SK-N-SH (cell line): ENCODE measurements around the gene LCN15. TPM values are rescaled to one million over a fixed set of nuclear protein-coding genes. Genes with fewer than 3 reads are reported as not detected.
A peak's percentile ranks its signal among the peaks of the same experiment; 100 is the strongest.
"Not testable (repeated sequence)": the region's sequence is repeated elsewhere in the genome, so short reads cannot be mapped to it uniquely, and the experiment has no call there.

Source experiments
- CTCF ChIA-PET: fragments of 300-600, 350-600 bp; formaldehyde crosslinking; extraction: SDS; loops from one replicate; lab custom pipeline; 2021; lab: Yijun Ruan, JAX
- POLR2A ChIA-PET: fragments of 350-600 bp; sonication (Branson Sonifier 250); formaldehyde crosslinking; extraction: SDS; loops from one replicate; lab custom pipeline; 2020; ENCODE audit warnings: antibody characterized with exemption, inconsistent platforms; lab: Yijun Ruan, JAX
- DNase-seq: peaks from one replicate; pipeline ENCODE4 v3.0.0; 2012
- H2AFZ ChIP-seq: fragments of 200-600 bp; sonication (generic); 2 replicates; pipeline ENCODE4 v1.8.1; 2016; ENCODE audit warnings: antibody characterized with exemption, mild to moderate bottlenecking, low read depth
- H3F3A ChIP-seq: fragments of 200-600 bp; sonication (generic); replicated peaks from 2 replicates; pipeline ENCODE3; 2016; ENCODE audit warnings: antibody characterized with exemption, mild to moderate bottlenecking; ENCODE audit not compliant: insufficient read depth
- H3K27ac ChIP-seq, 2 experiments: fragments of 200-500 bp in 1 of 2; fragments of 200-600 bp in 1 of 2; sonication (Bioruptor generic) in 1 of 2; sonication (generic), shearing (Covaris generic) in 1 of 2; 2 replicates each; pipeline versions ENCODE4 v1.5.1 to v1.6.1; 2014 to 2016; ENCODE audit warnings: low read depth in 2 of 2, inconsistent platforms in 1 of 2, low read length in 1 of 2, mild to moderate bottlenecking in 1 of 2, mixed read lengths in 1 of 2
- H3K27me3 ChIP-seq: fragments of 200-600 bp; sonication (generic), shearing (Covaris generic); 2 replicates; pipeline ENCODE4 v1.6.1; 2016; ENCODE audit warnings: mixed run types; ENCODE audit not compliant: insufficient read depth
- H3K36me3 ChIP-seq, 2 experiments: fragments of 200-500 bp in 1 of 2; fragments of 200-600 bp in 1 of 2; sonication (Bioruptor generic) in 1 of 2; sonication (generic) in 1 of 2; replicated peaks in 1 of 2; 2 replicates each; pipeline versions ENCODE3 to v1.5.1; 2014 to 2016; ENCODE audit warnings: low read length in 1 of 2, mild to moderate bottlenecking in 1 of 2; ENCODE audit not compliant: insufficient read depth in 2 of 2, control insufficient read depth in 1 of 2
- H3K4me1 ChIP-seq, 2 experiments: fragments of 200-500 bp in 1 of 2; fragments of 200-600 bp in 1 of 2; sonication (Bioruptor generic) in 1 of 2; sonication (generic), shearing (Covaris generic) in 1 of 2; 2 replicates each; pipeline versions ENCODE4 v1.5.1 to v1.6.1; 2014 to 2016; ENCODE audit warnings: low read depth in 1 of 2, low read length in 1 of 2, mixed run types in 1 of 2; ENCODE audit not compliant: insufficient read depth in 2 of 2, control insufficient read depth in 1 of 2
- H3K4me2 ChIP-seq: fragments of 200-600 bp; sonication (generic), shearing (Covaris generic); 2 replicates; pipeline ENCODE4 v1.6.1; 2017; ENCODE audit warnings: mixed run types
- H3K4me3 ChIP-seq, 2 experiments: fragments of 200-500 bp in 1 of 2; fragments of 200-600 bp in 1 of 2; sonication (Bioruptor generic) in 1 of 2; sonication (generic), shearing (Covaris generic) in 1 of 2; 2 replicates each; pipeline versions ENCODE4 v1.5.1 to v1.8.1; 2014 to 2016; ENCODE audit warnings: low read depth in 2 of 2, inconsistent platforms in 1 of 2, low read length in 1 of 2, mild to moderate bottlenecking in 1 of 2, mixed read lengths in 1 of 2, moderate library complexity in 1 of 2
- H3K79me2 ChIP-seq: fragments of 200-600 bp; sonication (generic); 2 replicates; pipeline ENCODE4 v1.8.1; 2017; ENCODE audit warnings: mild to moderate bottlenecking; ENCODE audit not compliant: insufficient read depth
- H3K9ac ChIP-seq: fragments of 200-600 bp; sonication (generic); 2 replicates; pipeline ENCODE4 v1.6.1; 2017; ENCODE audit warnings: mixed run types
- H3K9me2 ChIP-seq: fragments of 200-600 bp; sonication (generic); 2 replicates; pipeline ENCODE4 v1.6.1; 2017; ENCODE audit warnings: mixed run types
- H3K9me3 ChIP-seq: fragments of 200-600 bp; sonication (generic); 2 replicates; pipeline ENCODE4 v1.6.1; 2017; ENCODE audit warnings: mixed run types, mild to moderate bottlenecking, moderate library complexity
- H4K20me1 ChIP-seq: fragments of 200-600 bp; sonication (generic); 2 replicates; pipeline ENCODE4 v1.6.1; 2017; ENCODE audit warnings: mild to moderate bottlenecking, mixed run types; ENCODE audit not compliant: insufficient read depth
- CHD2 ChIP-seq: fragments of 150-350 bp; IDR thresholded peaks from 2 replicates; pipeline ENCODE4 v1.6.1; 2018; ENCODE audit warnings: low read length; ENCODE audit not compliant: partially characterized antibody
- EP300 ChIP-seq, 2 experiments: IDR thresholded peaks; 2 replicates each; pipeline versions ENCODE4 v1.4.0 to v1.6.1; 2012; ENCODE audit warnings: borderline replicate concordance in 1 of 2, low read depth in 1 of 2, low read length in 1 of 2
- EZH2phosphoT487 ChIP-seq: fragments of 200-600 bp; sonication (generic); IDR thresholded peaks from 2 replicates; pipeline ENCODE4 v1.6.1; 2017; ENCODE audit warnings: low read depth, mixed run types, mild to moderate bottlenecking, antibody characterized with exemption, moderate library complexity, borderline replicate concordance
- FOXJ3 ChIP-seq: sonication (generic); formaldehyde crosslinking; IDR thresholded peaks from 2 replicates; pipeline ENCODE4 v1.5.1; 2020; ENCODE audit warnings: mild to moderate bottlenecking, missing genetic modification reagents
- FOXM1 ChIP-seq: IDR thresholded peaks from 2 replicates; pipeline ENCODE4 v1.4.0; 2012; ENCODE audit warnings: low read depth, mild to moderate bottlenecking
- GATA2 ChIP-seq: sonication (generic); formaldehyde crosslinking; IDR thresholded peaks from 2 replicates; pipeline ENCODE4 v1.5.0; 2020; ENCODE audit warnings: mild to moderate bottlenecking, missing genetic modification reagents
- JUND ChIP-seq: IDR thresholded peaks from 2 replicates; pipeline ENCODE4 v1.4.0; 2012
- MEF2A ChIP-seq: IDR thresholded peaks from 2 replicates; pipeline ENCODE4 v1.4.0; 2012; ENCODE audit warnings: low read depth, borderline replicate concordance
- MXI1 ChIP-seq: IDR thresholded peaks from 2 replicates; pipeline ENCODE4 v1.6.1; 2012; ENCODE audit warnings: mild to moderate bottlenecking, low read depth, low read length, improper control_type of control experiment
- NRF1 ChIP-seq: IDR thresholded peaks from 2 replicates; pipeline ENCODE4 v1.6.1; 2012; ENCODE audit warnings: low read depth, mild to moderate bottlenecking, low read length
- POLR2AphosphoS5 ChIP-seq: IDR thresholded peaks from 2 replicates; pipeline ENCODE4 v1.6.1; 2012; ENCODE audit warnings: low read depth, low read length
- RAD21 ChIP-seq: IDR thresholded peaks from 2 replicates; pipeline ENCODE4 v1.6.1; 2012; ENCODE audit warnings: mild to moderate bottlenecking, low read length
- RFX5 ChIP-seq: IDR thresholded peaks from 2 replicates; pipeline ENCODE4 v1.6.1; 2012; ENCODE audit warnings: mild to moderate bottlenecking, improper control_type of control experiment, low read length
- SIN3A ChIP-seq: IDR thresholded peaks from 2 replicates; pipeline ENCODE4 v1.6.1; 2012; ENCODE audit warnings: low read depth, mild to moderate bottlenecking, low read length, moderate library complexity, borderline replicate concordance
- SMC3 ChIP-seq: IDR thresholded peaks from 2 replicates; pipeline ENCODE4 v1.6.1; 2012; ENCODE audit warnings: low read depth, low read length, improper control_type of control experiment
- YY1 ChIP-seq: IDR thresholded peaks from 2 replicates; pipeline ENCODE4 v1.4.0; 2012; ENCODE audit warnings: low read depth, mild to moderate bottlenecking
- WGBS: methylation state at CpG from one replicate; pipeline ENCODE4 v1.1.6; 2017; ENCODE audit warnings: low lambda C conversion rate; 5-methylcytosine and 5-hydroxymethylcytosine counted together
- polyA plus RNA-seq, 3 experiments: library from polyadenylated mRNA; depleted of rRNA; stranded (reverse); fragments of >200 nt; gene quantifications; 2 replicates each; pipeline ENCODE4 v1.2.3, GENCODE V29; 2012
- TF ChIP-seq, protein P1 (sequence below): IDR thresholded peaks from 2 replicates; pipeline ENCODE4; 2012
- TF ChIP-seq, protein P2 (sequence below): IDR thresholded peaks from 2 replicates; pipeline ENCODE4 v1.4.0; 2012; ENCODE audit warnings: low read depth
- TF ChIP-seq, protein P3 (sequence below): fragments of 150-350 bp; IDR thresholded peaks from 2 replicates; pipeline ENCODE4 v1.6.1; 2017; ENCODE audit warnings: antibody characterized with exemption, low read length, low read depth, borderline replicate concordance
- TF ChIP-seq, protein P4 (sequence below): IDR thresholded peaks from 2 replicates; pipeline ENCODE4 v1.4.0; 2012; ENCODE audit warnings: low read depth, borderline replicate concordance
- TF ChIP-seq, protein P5 (sequence below): fragments of 150-350 bp; IDR thresholded peaks from 2 replicates; pipeline ENCODE4 v1.6.1; 2016; ENCODE audit warnings: mild to moderate bottlenecking, low read depth, low read length

Gene LCN15
- polyA plus RNA-seq, 1 of the 3 experiments (the other 2 are of a cell fraction): 0.08 TPM

DNA sequence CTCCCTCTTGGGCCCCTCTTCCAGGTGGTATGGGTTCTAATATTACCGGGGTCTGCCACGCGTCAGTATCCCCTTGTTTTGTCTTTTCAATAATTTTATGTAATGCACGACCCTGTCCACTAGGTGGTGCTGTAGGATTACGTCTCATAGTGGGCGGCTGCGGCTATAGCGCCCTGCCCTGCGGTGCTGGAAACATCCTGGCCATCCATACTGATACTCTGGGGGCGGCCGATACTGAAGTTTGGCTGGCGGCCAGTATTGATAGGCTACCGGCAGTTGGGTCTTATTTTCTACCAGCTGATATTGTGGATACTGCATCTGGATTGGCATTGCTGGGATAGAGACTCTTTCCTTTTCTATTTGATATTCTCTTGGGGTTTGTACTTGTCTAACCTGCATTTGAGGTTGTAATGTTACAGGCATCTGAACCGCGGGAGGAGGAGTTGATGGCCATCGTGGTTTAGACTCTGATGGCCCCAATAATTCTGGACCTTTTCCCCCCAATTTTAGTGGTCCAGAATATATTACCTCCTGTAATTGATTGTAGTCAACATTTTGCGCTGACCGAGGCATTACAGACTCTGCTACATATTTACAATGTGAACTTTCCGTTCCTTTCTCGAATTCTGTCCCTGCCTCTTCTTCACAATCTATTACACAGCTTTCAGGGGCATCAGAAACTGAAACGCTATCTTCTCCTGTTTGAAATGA lies 23.5 kb upstream of the LCN15 start (continued):
- TF ChIP-seq FOXM1 (no peak), EZH2phosphoT487 (no peak), GATA2 (CRISPR knock-in tag) (no peak), SIN3A (no peak), FOXJ3 (CRISPR knock-in tag) (no peak), MXI1 (peak; percentile 59), CHD2 (no peak), RFX5 (no peak)
- TF ChIP-seq, protein P1, sequence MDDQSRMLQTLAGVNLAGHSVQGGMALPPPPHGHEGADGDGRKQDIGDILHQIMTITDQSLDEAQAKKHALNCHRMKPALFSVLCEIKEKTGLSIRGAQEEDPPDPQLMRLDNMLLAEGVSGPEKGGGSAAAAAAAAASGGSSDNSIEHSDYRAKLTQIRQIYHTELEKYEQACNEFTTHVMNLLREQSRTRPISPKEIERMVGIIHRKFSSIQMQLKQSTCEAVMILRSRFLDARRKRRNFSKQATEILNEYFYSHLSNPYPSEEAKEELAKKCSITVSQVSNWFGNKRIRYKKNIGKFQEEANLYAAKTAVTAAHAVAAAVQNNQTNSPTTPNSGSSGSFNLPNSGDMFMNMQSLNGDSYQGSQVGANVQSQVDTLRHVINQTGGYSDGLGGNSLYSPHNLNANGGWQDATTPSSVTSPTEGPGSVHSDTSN: no peak
- TF ChIP-seq, protein P2, sequence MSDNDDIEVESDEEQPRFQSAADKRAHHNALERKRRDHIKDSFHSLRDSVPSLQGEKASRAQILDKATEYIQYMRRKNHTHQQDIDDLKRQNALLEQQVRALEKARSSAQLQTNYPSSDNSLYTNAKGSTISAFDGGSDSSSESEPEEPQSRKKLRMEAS: no peak

DNA sequence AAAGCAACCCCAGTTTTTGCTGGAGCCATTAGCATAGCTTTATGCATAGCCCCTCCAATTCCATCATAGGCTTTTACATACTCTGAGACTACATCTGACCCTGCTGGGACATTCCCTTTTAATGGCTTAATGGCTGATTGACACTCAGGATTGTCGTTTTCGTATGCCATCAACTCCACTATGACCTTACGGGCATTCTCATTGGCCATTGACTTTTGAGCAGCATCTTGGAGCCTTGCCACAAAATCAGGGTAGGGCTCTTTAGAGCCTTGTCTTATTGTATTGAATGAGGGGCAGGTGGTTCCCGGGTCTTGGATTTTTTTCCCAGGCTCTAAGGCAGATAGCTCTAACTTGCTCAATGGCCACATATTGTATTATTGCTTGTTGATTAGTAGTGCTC lies 22.7 kb upstream of the LCN15 start:
- CTCF ChIA-PET: interaction anchor here (0.6 to 3.9 kb wide), 25 partner anchors 12 to 280 kb away, joined by 3 to 57 read pairs (median 6); partner anchors contain the start of genes AJM1, C8G, CLIC3 and FBXW5
- H3K4me2 ChIP-seq, H4K20me1 ChIP-seq, DNase-seq, H3K9me3 ChIP-seq, H3K27me3 ChIP-seq, H3K9ac ChIP-seq, H3K9me2 ChIP-seq, H3K4me3 ChIP-seq, H2AFZ ChIP-seq, H3K79me2 ChIP-seq, POLR2A ChIA-PET, H3K27ac ChIP-seq, H3K36me3 ChIP-seq: not testable (repeated sequence)
- 16% methylated on average over 4 of the region's 4 CpGs for WGBS
- Histone ChIP-seq H3K4me1 (peaks cover 7 to 14% of the 10 kb centered on the region in 2 experiments), H3F3A (peaks cover 16% of the 10 kb centered on the region)

DNA sequence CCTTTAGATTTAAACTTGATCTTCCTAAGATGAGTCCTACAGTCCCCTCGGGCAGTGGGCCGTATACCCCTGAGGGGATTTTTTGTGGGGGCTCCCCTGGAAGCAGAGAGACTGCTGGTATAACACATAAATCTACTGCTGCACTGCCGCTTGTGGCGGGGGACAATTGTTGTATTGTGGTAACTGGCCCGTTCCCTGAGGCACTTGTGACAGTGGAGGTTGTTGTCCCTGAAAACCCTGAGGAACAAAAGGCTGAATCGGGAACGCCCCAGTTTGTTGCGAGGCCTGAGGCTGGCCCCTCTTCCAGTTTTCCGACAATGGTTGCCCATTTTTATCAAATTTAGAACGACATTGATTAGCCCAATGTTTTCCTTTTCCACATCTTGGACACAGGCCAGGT lies 22.1 kb upstream of the LCN15 start:
- H4K20me1 ChIP-seq: no peaks in the 10 kb centered on the region
- CTCF ChIA-PET: interaction anchor here (0.6 to 3.9 kb wide), 22 partner anchors 11 to 263 kb away, joined by 3 to 57 read pairs (median 6); partner anchors contain the start of genes AJM1, C8G, CLIC3 and FBXW5
- no peak overlapping the region for H3K27ac ChIP-seq
- peaks cover 7 to 8% of the 10 kb centered on the region in 2 experiments for H3K4me1 ChIP-seq
- H3K9ac ChIP-seq: no peak overlapping the region
- H3K79me2 ChIP-seq: peaks cover 1% of the 10 kb centered on the region; the same call in 1 of the 2 replicates
- H3K9me2 ChIP-seq: no peaks in the 10 kb centered on the region
- POLR2A ChIA-PET: no interaction called here
- no peak for DNase-seq
- WGBS: 66% methylated on average over 9 of the region's 10 CpGs
- H2AFZ ChIP-seq: no peak overlapping the region
- no peak overlapping the region for H3K4me2 ChIP-seq
- H3K36me3 ChIP-seq: no peaks in the 10 kb centered on the region
- no peaks in the 10 kb centered on the region for H3K9me3 ChIP-seq
- no peak overlapping the region for H3K4me3 ChIP-seq
- H3F3A ChIP-seq: peaks cover 16% of the 10 kb centered on the region
- peaks cover 2% of the 10 kb centered on the region; the same call in 1 of the 2 replicates for H3K27me3 ChIP-seq
- TF ChIP-seq, protein P3, sequence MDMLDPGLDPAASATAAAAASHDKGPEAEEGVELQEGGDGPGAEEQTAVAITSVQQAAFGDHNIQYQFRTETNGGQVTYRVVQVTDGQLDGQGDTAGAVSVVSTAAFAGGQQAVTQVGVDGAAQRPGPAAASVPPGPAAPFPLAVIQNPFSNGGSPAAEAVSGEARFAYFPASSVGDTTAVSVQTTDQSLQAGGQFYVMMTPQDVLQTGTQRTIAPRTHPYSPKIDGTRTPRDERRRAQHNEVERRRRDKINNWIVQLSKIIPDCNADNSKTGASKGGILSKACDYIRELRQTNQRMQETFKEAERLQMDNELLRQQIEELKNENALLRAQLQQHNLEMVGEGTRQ: no peak
- TF ChIP-seq MEF2A (no peak), SMC3 (no peak), RAD21 (no peak), EP300 (IDR thresholded peaks at IDR 0.05; ENCODE audit: borderline replicate concordance in 1 of 2, low read depth in 1 of 2, low read length in 1 of 2) (no peak), GATA2 (CRISPR knock-in tag) (no peak), JUND (no peak), POLR2AphosphoS5 (no peak), NRF1 (no peak), YY1 (no peak), SIN3A (no peak)
- TF ChIP-seq, protein P4, sequence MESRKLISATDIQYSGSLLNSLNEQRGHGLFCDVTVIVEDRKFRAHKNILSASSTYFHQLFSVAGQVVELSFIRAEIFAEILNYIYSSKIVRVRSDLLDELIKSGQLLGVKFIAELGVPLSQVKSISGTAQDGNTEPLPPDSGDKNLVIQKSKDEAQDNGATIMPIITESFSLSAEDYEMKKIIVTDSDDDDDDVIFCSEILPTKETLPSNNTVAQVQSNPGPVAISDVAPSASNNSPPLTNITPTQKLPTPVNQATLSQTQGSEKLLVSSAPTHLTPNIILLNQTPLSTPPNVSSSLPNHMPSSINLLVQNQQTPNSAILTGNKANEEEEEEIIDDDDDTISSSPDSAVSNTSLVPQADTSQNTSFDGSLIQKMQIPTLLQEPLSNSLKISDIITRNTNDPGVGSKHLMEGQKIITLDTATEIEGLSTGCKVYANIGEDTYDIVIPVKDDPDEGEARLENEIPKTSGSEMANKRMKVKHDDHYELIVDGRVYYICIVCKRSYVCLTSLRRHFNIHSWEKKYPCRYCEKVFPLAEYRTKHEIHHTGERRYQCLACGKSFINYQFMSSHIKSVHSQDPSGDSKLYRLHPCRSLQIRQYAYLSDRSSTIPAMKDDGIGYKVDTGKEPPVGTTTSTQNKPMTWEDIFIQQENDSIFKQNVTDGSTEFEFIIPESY: no peak
- TF ChIP-seq, protein P5, sequence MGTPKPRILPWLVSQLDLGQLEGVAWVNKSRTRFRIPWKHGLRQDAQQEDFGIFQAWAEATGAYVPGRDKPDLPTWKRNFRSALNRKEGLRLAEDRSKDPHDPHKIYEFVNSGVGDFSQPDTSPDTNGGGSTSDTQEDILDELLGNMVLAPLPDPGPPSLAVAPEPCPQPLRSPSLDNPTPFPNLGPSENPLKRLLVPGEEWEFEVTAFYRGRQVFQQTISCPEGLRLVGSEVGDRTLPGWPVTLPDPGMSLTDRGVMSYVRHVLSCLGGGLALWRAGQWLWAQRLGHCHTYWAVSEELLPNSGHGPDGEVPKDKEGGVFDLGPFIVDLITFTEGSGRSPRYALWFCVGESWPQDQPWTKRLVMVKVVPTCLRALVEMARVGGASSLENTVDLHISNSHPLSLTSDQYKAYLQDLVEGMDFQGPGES: no peak
